ENCODE measurements around the gene GMDS. TPM values are rescaled to one million over a fixed set of nuclear protein-coding genes. Genes with fewer than 3 reads are reported as not detected.

Gene GMDS
- total and polyA plus RNA-seq, 2 experiments from 2014 or later = 30.1 to 36.5 TPM

DNA sequence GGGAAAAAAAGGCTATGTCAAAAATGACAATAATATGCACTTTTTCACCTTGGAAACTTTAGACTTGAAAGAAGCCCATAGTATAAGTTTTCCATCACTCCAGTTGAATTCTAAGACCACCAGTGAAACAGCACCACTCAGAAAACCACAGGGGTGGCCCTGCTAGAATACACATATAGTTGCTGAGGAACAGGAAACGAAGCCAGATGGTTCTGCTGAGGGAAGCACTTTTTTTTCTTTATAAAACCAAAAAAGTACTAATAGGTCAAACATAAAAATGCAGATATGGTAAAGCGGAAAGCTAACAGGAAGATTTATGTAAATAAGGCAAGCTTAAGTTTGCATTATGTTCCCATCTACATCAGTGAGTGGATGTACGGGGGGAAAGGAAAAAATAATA lies 331.8 kb downstream of the GMDS start:
- Mint-ChIP-seq H3K27ac (no peak overlapping the region), H3K4me1 (peaks cover 31% of the 10 kb centered on the region), H3K36me3 (ENCODE audit: low read depth) (no peaks in the 10 kb centered on the region), H3K4me3 (no peak overlapping the region), H3K9me3 (no peaks in the 10 kb centered on the region), H3K27me3 (ENCODE audit: insufficient read depth, low read depth, poor library complexity) (peaks cover 2% of the 10 kb centered on the region)
- Histone ChIP-seq H3K4me3 (no peak overlapping the region), H3K79me2 (replicated peaks; ENCODE audit: insufficient read depth) (no peaks in the 10 kb centered on the region), H3F3A (replicated peaks; ENCODE audit: low read depth) (no peaks in the 10 kb centered on the region), H3K4me1 (ENCODE audit: insufficient read depth) (peaks cover 26% of the 10 kb centered on the region), H2AFZ (no peak overlapping the region), H3K36me3 (ENCODE audit: insufficient read depth) (no peaks in the 10 kb centered on the region; the same call in 1 of the 2 replicates), H4K20me1 (replicated peaks; ENCODE audit: insufficient read depth) (no peaks in the 10 kb centered on the region), H3K4me2 (no peak overlapping the region), H3K27ac (ENCODE audit: low read depth) (no peak overlapping the region), H3K9me2 (ENCODE audit: insufficient read depth) (peaks cover 4% of the 10 kb centered on the region; the same call in 1 of the 2 replicates), H3K27me3 (ENCODE audit: insufficient read depth) (no peaks in the 10 kb centered on the region)
- TF ChIP-seq ZNF331 (CRISPR knock-in tag; IDR thresholded peaks at IDR 0.05; ENCODE audit: low read depth) (no peak), ZNF114 (CRISPR knock-in tag; IDR thresholded peaks at IDR 0.05) (no peak)
- TF ChIP-seq, protein P1, sequence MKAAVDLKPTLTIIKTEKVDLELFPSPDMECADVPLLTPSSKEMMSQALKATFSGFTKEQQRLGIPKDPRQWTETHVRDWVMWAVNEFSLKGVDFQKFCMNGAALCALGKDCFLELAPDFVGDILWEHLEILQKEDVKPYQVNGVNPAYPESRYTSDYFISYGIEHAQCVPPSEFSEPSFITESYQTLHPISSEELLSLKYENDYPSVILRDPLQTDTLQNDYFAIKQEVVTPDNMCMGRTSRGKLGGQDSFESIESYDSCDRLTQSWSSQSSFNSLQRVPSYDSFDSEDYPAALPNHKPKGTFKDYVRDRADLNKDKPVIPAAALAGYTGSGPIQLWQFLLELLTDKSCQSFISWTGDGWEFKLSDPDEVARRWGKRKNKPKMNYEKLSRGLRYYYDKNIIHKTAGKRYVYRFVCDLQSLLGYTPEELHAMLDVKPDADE (IDR thresholded peaks at IDR 0.05) = no peak
- DNase-seq (ENCODE audit: low spot score) (no peak), ATAC-seq (no peak)

DNA sequence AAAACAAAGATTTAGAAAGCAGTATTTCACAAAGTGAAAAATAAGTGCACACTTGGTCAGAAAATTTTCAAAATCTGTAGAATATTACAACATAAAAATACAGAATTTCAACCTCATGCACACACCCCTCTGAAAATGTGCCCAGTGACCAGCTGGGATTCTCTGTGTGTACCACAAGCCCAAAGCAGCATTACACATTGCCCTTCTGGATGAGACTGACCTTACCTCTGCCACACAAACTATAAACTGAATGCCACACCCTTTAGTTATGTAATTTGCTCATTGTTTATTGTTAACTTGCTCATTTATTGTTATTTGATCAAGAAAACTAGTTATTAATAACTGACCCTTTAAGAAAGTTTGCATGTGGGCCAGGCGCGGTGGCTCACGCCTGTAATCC lies 332.7 kb downstream of the GMDS start:
- Histone ChIP-seq H3K4me2 (no peak overlapping the region), H3K9me2 (ENCODE audit: insufficient read depth) (peaks cover 4% of the 10 kb centered on the region; the same call in 1 of the 2 replicates), H3K4me1 (ENCODE audit: insufficient read depth) (peaks cover 20% of the 10 kb centered on the region), H2AFZ (no peak overlapping the region), H3K36me3 (ENCODE audit: insufficient read depth) (no peaks in the 10 kb centered on the region; the same call in 1 of the 2 replicates), H3K27me3 (ENCODE audit: insufficient read depth) (no peaks in the 10 kb centered on the region), H3K79me2 (replicated peaks; ENCODE audit: insufficient read depth) (no peaks in the 10 kb centered on the region), H3K4me3 (no peak overlapping the region), H3K27ac (ENCODE audit: low read depth) (no peak overlapping the region), H4K20me1 (replicated peaks; ENCODE audit: insufficient read depth) (no peaks in the 10 kb centered on the region), H3F3A (replicated peaks; ENCODE audit: low read depth) (no peaks in the 10 kb centered on the region)
- H3K27ac Mint-ChIP-seq = no peak overlapping the region
- peaks cover 31% of the 10 kb centered on the region for H3K4me1 Mint-ChIP-seq
- ATAC-seq = no peak
- H3K9me3 Mint-ChIP-seq = no peaks in the 10 kb centered on the region
- DNase-seq (ENCODE audit: low spot score) = no peak
- no peaks in the 10 kb centered on the region for H3K36me3 Mint-ChIP-seq (ENCODE audit: low read depth)
- no peak overlapping the region for H3K4me3 Mint-ChIP-seq
- H3K27me3 Mint-ChIP-seq (ENCODE audit: insufficient read depth, low read depth, poor library complexity) = peaks cover 2% of the 10 kb centered on the region
- TF ChIP-seq, protein P1 (IDR thresholded peaks at IDR 0.05) = no peak
- TF ChIP-seq STAT1 (IDR thresholded peaks at IDR 0.05; ENCODE audit: unreplicated experiment) (no peak), EZH2 (IDR thresholded peaks at IDR 0.05; ENCODE audit: low read depth, unreplicated experiment) (no peak), ZNF114 (CRISPR knock-in tag; IDR thresholded peaks at IDR 0.05) (no peak), CREB1 (CRISPR knock-in tag; IDR thresholded peaks at IDR 0.05; ENCODE audit: low read depth) (no peak), NANOG (IDR thresholded peaks at IDR 0.05; ENCODE audit: borderline replicate concordance) (no peak), EZH2phosphoT487 (IDR thresholded peaks at IDR 0.05; ENCODE audit: unreplicated experiment) (no peak), ZNF331 (CRISPR knock-in tag; IDR thresholded peaks at IDR 0.05; ENCODE audit: low read depth) (no peak), POLR2AphosphoS5 (IDR thresholded peaks at IDR 0.05; ENCODE audit: low read depth) (no peak), JUNB (IDR thresholded peaks at IDR 0.05; ENCODE audit: unreplicated experiment) (no peak)
- TF ChIP-seq, protein P2, sequence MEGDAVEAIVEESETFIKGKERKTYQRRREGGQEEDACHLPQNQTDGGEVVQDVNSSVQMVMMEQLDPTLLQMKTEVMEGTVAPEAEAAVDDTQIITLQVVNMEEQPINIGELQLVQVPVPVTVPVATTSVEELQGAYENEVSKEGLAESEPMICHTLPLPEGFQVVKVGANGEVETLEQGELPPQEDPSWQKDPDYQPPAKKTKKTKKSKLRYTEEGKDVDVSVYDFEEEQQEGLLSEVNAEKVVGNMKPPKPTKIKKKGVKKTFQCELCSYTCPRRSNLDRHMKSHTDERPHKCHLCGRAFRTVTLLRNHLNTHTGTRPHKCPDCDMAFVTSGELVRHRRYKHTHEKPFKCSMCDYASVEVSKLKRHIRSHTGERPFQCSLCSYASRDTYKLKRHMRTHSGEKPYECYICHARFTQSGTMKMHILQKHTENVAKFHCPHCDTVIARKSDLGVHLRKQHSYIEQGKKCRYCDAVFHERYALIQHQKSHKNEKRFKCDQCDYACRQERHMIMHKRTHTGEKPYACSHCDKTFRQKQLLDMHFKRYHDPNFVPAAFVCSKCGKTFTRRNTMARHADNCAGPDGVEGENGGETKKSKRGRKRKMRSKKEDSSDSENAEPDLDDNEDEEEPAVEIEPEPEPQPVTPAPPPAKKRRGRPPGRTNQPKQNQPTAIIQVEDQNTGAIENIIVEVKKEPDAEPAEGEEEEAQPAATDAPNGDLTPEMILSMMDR (conservative IDR thresholded peaks at IDR 0.05; ENCODE audit: low read depth in 2 of 2) = no peak
- TF ChIP-seq, protein P3, sequence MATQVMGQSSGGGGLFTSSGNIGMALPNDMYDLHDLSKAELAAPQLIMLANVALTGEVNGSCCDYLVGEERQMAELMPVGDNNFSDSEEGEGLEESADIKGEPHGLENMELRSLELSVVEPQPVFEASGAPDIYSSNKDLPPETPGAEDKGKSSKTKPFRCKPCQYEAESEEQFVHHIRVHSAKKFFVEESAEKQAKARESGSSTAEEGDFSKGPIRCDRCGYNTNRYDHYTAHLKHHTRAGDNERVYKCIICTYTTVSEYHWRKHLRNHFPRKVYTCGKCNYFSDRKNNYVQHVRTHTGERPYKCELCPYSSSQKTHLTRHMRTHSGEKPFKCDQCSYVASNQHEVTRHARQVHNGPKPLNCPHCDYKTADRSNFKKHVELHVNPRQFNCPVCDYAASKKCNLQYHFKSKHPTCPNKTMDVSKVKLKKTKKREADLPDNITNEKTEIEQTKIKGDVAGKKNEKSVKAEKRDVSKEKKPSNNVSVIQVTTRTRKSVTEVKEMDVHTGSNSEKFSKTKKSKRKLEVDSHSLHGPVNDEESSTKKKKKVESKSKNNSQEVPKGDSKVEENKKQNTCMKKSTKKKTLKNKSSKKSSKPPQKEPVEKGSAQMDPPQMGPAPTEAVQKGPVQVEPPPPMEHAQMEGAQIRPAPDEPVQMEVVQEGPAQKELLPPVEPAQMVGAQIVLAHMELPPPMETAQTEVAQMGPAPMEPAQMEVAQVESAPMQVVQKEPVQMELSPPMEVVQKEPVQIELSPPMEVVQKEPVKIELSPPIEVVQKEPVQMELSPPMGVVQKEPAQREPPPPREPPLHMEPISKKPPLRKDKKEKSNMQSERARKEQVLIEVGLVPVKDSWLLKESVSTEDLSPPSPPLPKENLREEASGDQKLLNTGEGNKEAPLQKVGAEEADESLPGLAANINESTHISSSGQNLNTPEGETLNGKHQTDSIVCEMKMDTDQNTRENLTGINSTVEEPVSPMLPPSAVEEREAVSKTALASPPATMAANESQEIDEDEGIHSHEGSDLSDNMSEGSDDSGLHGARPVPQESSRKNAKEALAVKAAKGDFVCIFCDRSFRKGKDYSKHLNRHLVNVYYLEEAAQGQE (IDR thresholded peaks at IDR 0.05; ENCODE audit: unreplicated experiment) = no peak
